Stimulated activated CD4-positive, alpha-beta T cell treated with anti-CD3 and anti-CD28 coated beads, Interleukin-15, amount 100 ng/mL, for 24 hours (primary cell): ENCODE measurements around the gene CDIP1.

ENCODE experiments used
- DNase-seq: peaks from one replicate; pipeline ENCODE4 v3.0.0-alpha.2; 2020

Gene CDIP1

DNA sequence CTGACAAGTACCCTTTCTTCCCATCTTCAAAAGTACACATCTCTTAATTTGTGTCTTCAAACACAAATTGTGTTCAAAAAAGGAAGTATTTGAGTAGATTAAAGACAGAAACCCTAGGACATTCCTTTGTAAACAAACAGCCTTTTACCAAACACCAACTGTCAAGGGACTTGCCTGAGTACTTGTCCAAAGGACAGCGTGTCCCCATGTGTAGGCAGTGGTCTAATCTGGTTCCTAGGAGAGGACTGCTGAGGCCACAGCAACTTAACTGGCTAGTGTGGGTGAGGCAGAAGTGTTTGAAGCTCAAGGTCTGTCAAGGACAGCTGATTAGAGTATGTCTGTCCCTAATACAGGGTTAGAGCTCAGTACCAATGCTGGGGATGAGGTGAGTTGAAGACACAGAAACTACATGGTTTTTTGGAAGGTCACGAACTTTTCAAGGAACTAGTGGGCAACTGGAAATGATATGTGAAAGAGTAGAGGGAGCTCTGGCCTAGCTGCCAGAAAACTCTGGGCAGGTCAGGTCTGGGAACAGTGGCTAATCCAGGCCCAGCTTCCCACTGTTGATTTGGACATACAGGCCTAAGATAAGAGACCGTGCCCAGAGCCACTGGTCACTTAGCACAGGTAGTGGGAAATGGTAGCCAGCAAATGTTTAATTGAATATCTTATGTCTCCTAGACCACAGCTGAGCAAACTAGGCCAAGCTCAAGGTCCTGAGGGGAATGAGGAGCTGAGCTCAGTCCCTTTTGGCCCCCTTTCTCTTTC is 52.3 kb downstream of the CDIP1 start:
- DNase-seq = no peak

DNA sequence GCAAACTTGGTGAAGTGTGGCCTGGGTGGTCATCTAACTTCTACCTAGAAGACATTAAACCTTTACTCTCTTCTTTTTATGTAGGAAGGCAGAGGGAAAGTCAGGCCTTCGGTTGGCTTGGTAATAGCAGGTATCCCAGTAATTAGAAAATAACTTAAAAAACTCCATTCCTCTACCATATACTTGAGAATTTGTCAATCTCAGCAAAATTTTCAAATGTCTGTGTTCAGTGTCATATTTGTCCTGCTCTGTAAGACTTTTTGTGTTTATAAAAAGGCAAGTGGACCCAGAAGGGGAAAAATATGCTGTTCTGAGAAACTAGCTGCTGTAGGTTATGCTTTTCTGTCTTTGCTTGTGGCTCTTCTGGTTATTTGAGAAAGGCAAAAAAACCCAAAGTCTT is 56.6 kb downstream of the CDIP1 start:
- no peak for DNase-seq

DNA sequence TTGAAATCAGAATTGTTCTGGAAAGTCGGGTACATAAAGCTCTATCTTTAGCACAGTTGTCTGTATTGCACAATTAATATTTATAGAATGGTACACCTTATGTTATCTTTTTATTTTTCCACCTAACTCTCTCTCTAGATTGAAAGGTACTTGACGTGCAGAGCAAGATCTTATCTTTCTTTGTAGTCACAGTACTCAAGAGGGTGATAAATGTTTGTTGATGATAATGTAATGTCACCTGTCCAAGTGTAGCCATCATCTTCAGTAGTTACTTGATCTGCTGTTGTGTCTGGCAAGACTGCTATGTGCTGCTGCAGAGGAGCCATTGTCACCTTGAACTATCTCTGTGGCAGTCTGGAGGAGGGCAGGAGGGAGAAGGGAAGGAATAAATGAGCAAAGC is 57.0 kb downstream of the CDIP1 start:
- no peak for DNase-seq

DNA sequence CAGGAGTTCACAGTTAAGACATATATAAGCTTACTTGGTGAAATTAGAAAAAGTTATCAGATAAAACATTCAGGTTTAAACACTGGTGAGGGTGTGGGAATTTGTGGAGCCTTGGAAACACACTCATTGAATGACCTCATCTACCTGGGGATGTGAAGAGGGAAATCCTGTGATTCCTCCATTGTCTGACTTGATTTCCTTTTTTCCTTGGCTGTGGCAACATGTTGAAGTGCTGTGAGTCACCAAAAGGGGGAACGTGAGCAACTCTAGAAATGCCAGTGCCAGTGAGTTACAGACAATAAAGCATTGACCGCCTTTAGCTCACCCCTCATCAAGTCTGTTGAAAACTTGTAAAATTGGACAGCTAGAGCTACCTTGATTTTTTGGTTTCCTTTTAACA is 60.6 kb downstream of the CDIP1 start:
- DNase-seq = peak; percentile 23

DNA sequence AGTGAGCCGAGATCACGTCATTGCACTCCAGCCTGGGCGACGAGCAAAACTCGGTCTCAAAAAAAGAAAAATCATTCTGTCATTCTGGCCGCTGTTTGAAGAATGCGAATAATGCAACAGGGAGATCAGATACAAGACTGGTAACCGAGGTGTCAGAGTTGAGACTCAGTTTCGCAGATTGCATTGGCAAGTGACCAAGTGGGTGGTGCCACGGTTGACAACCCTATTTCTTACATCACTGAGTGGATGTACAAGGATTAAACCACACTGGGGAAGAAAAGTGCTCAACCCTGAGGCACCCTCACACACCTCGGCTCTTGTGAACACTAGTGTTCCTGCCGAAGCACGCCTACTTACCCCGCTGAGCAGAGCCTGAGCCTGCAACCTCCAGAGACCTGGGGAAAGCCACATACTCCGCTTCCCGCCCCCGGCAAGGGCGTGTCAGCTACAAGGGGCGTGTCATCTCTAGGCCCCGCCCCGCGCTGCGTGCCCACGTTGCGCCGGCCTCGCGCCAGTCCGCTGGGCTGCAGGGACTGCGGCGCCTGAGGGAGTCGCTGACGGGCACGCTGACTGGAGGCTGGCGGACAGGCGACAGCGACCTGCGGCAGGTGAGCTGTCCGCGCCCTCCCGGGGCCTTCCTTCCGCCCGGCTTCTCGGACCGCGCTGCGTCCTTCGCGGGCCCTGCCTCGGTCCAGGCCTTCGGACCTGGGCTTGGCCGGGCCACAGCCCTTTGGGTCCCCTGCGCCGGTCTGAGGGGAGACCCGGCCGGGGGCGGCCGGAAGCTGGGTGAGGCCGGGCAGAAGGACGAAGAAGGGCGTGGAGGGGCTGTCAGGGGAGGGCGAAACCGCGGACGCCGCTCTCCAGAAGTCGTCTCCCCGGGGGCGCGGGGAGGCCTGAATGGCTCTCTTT is 62.4 kb downstream of the CDIP1 start, which contains the start of gene HMOX2:
Gene HMOX2 (plus strand): TSS at position 519 of the 909 bp plus-strand sequence. CDS start 29,127 bp downstream, outside the sequence.
- peak; percentile 93 for DNase-seq

DNA sequence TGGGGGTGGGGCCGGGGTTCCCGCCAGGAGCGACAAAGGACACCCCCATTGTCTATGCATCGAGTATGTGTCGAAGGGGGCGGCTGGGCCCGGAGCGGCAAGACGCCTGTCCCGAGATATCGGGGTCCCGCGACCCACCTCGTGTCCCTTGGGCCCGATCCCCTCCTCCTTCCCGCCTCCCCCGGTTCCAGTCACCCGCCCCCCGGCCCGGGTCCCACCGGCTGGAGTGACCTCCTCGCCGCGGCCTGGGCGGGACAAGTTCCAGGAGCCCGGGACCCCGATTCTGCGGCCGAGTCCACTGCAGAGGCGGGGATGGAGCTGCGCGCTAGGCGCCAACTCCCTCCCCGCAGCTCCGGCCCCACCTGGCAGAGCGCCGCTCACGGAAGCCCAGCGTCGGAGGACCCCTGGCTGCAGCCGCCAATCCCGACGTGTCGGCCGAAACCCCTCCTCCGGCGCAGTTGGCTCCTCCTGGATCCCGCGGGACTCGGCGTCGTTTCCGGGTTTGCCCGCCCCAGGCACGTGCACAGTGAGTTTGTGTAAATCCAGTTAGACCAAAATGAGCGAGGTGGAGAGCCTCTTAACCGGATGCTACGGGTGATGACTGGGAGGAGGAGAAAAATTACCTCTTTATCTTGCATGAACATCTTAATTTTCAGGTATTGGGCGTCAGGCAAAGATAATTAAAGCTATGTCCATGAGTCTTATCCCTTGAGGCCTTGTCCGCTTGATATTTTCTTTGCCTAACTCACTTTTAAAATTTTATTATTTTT is 64.2 kb downstream of the CDIP1 start, which contains the start of gene NMRAL1:
Gene NMRAL1 (minus strand): TSS at position 434 of the 770 bp plus-strand sequence. CDS start 493 bp downstream, outside the sequence.
- peak; percentile 96 for DNase-seq

DNA sequence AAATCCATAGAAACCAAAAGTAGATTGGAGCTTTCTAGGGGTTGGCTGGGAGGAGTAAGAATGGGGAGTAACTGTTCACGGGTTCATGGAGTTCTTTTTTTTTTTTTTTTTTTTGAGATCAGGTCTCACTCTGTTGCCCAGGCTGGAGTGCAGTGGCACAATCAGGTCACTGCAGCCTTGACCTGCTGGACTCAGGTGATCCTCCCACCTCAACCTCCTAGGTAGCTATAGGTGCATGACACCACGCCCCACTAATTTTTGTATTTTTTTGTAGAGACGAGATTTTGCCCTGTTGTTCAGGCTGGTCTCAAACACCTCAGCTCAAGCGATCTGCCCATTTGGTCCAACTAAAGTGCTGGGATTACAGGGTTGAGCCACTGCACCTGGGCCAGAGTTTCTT is 65.7 kb downstream of the CDIP1 start:
- no peak for DNase-seq

DNA sequence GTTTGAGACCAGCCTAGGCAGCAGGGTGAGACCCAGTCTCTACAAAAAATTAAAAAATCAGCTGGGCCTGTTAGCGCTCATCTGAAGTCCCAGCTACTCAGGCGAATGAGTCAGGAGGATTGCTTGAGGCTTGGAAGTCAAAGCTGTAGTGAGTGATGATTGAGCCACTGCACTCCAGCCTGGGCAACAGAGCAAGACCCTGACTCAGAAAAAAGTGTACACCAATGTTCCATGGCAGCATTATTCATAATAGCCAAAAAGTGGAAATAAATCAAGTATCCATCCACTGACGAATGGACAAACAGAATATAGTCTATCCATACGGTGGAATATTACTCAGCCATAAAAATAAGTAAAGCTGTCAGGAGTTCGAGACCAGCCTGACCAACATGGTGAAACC is 66.7 kb downstream of the CDIP1 start:
- DNase-seq = no peak

DNA sequence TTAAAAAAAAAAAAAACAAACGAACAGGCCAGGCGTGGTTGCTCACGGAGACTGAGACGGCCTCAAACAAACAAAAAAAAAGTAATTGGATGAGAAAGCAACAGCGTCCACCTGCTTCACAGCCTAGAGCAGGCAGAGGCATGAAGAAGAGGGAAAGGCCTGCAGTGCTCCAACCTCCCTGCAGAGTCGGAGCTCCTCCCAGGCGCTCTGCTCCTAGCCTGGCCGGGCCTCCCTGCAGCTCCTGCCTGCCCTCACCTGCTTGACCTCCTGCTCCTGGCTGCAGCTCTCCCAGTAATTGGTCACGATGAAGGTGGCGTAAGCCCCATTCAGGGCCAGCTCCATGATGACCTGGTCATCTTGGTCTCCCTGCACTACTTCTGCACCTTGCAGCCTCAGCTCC is 69.6 kb downstream of the CDIP1 start:
- no peak for DNase-seq

DNA sequence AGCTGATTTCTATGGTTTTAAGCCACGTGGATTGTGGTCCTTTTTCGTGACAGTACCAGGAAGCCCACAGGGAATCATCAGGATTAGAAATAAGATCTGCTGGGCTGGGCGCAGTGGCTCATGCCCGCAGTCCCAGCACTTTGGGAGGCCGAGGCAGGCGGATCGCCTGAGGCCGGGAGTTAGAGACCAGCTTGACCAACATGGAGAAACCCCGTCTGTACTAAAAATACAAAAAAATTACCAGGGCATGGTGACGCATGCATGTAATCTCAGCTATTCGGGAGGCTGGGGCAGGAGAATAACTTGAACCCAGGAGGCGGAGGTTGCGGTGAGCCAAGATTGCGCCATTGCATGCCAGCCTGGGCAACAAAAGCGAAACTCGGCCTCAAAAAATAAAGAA is 70.7 kb downstream of the CDIP1 start:
- DNase-seq = no peak

DNA sequence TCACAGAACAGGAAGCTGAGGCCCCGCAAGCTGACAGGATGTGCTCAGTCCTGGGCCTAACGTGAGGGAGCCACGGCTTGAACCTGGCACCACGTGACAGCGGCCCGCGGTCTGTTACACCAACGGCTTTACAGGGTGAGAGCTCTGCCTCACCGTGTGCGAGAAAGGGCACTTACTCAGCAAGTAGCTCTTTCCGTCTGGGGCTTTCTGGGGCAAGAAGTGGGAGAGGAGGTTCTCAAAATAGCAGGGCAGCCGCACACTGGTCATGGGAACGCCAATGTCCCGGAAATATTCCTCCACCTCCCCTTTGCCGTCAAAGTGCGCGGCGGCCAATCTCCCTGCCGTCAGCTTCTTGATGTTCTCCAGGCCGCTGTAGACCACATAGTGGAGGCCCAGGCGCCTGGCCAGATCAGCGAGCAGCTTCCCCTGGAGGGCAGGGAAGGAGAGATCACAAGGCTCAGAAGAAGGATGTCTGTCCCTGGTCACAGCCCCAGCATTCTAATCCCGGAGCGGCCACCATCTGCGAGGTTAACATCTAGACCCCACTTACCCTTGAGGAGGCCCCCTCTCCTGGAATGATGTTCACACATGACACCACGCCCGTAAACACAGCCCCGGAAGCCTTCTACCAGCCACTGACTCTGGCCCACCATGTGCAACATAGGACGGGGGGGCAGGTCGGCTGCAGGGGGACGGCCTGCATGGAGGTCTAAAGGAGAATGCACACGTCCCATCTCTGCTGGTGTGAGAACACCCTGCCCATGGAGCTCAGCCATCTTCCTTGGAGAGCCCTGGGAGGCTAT is 72.4 kb downstream of the CDIP1 start:
- DNase-seq = peak; percentile 62

DNA sequence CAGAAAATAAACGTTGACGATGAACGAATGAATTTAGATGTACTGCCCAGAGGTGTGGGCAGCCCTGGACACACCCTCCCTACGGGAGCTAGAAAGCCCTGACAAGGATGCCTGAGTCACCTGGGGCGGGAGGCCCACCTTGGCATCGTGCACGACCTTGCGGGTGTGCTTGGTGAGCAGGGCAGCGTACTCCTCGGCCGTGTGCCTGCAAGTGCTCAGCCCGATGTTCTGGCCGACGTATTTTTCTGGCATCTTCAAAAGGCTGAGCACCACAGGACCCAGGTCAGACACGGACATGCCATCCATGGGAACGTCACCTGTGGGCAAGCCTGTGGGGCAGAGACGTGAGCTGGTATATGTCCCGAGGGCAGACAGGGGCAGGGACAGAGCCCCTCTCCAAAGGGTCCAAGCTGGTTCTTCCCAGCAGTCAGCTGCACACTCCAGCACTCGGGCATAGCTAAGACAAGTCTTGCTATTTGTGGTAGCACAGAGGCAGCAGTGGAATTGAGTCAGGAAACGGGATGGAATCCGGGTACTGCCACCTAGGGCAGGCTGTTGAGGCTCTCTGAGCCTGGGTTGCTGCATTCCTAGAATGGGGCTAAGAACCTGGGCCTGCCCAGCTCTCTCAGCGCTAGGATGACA is 74.9 kb downstream of the CDIP1 start:
- no peak for DNase-seq

DNA sequence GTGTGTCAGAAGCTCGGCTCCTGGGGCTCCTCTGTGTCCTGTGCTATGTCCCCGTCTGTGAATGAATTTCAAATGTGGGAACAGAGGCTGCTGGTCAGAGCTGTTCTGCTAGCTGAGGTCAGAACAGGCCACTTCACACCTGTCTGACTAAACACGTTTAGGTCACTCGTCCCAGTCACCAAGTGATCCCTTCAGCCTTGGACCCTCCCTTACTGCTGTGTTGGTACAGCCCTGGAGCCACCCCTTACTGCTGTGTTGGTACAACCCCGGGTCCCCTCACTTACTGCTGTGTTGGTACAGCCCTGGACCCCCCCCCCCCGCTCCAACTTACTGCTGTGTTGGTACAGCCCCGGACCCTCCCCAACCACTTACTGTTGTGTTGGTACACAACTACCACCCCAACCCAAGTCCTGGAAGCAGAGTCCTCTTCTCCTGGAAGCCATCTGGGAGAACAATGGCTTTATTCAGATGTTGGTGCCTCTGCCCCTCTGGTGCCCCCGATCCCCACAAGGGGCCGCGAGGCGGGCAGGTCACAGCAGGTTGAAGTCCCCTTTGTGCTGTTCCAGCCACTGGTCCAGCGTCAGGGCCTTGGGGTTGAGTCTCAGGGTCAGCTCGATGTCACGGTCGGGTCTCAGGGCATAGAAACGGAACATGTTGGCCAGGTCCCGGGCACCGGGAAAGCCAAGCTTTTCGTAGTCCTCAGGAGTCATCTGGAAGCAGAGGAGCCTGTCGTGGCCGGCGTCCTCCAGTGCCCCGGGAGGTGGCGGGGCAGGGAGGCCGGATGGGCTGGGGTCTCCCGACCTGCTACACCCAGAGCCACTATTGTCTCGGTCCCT is 77.1 kb downstream of the CDIP1 start:
- DNase-seq = peak; percentile 15

DNA sequence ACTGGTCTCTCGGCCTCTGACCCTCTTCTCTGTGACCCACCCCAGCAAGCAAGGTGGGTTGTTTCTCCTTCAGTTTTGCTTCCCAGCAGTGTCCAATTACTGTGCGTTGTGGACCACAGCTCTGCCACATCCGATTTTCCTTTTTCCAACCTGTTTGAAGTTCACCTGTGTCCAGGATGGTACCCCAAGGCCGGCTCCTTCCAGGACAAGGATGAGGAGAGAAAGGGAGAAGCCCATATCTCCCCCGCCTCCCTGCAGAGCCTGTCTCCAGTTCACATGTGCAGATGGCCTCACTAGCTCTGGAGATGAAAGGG is 77.7 kb downstream of the CDIP1 start:
- no peak for DNase-seq
